Liver (tissue), 9 donors: ENCODE measurements around the gene TSC1. TPM values are rescaled to one million over a fixed set of nuclear protein-coding genes. Genes with fewer than 3 reads are reported as not detected.

ENCODE experiments used
- DNase-seq: peaks from one replicate; pipeline ENCODE4 v3.0.0-alpha.2; 2017; ENCODE audit warnings: low spot score
- H3K27ac ChIP-seq, 2 donors: one replicate each; pipeline ENCODE4 v1.7.0; 2013; ENCODE audit warnings: inconsistent platforms in 2 of 2, low read length in 2 of 2, control low read depth in 1 of 2, low read depth in 1 of 2, mild to moderate bottlenecking in 1 of 2
- H3K27me3 ChIP-seq, 4 donors: one replicate each; pipeline versions ENCODE4 v1.6.1 to v1.7.0; 2013; ENCODE audit warnings: low read length in 3 of 4, inconsistent platforms in 1 of 4, mild to moderate bottlenecking in 1 of 4, moderate library complexity in 1 of 4; ENCODE audit not compliant: control insufficient read depth in 4 of 4, insufficient read depth in 4 of 4
- H3K36me3 ChIP-seq, 4 donors: one replicate each; pipeline versions ENCODE4 v1.6.1 to v1.7.0; 2013; ENCODE audit warnings: low read length in 3 of 4, mild to moderate bottlenecking in 3 of 4, low read depth in 1 of 4, moderate library complexity in 1 of 4; ENCODE audit not compliant: control insufficient read depth in 4 of 4, insufficient read depth in 3 of 4
- H3K4me1 ChIP-seq, 4 donors: one replicate each; pipeline versions ENCODE4 v1.6.1 to v1.7.0; 2013; ENCODE audit warnings: low read length in 3 of 4, mild to moderate bottlenecking in 3 of 4, moderate library complexity in 1 of 4; ENCODE audit not compliant: control insufficient read depth in 4 of 4, insufficient read depth in 4 of 4
- H3K4me3 ChIP-seq, 3 donors: one replicate each; pipeline versions ENCODE4 v1.6.1 to v1.7.0; 2013; ENCODE audit warnings: low read length in 3 of 3, control low read depth in 1 of 3, low read depth in 1 of 3, mild to moderate bottlenecking in 1 of 3
- H3K9ac ChIP-seq, 2 donors: one replicate each; pipeline ENCODE4 v1.7.0; 2013; ENCODE audit warnings: low read length in 2 of 2, mild to moderate bottlenecking in 2 of 2, moderate library complexity in 2 of 2, control low read depth in 1 of 2, low read depth in 1 of 2
- H3K9me3 ChIP-seq, 4 donors: one replicate each; pipeline versions ENCODE4 v1.6.1 to v1.7.0; 2013; ENCODE audit warnings: low read length in 3 of 4; ENCODE audit not compliant: control insufficient read depth in 4 of 4
- ATF3 ChIP-seq: IDR thresholded peaks from 2 replicates; pipeline ENCODE4 v1.6.1; 2016; ENCODE audit warnings: antibody characterized with exemption
- EGR1 ChIP-seq, 2 donors: IDR thresholded peaks; 2 replicates each; pipeline ENCODE4 v1.6.1; 2016 to 2018; ENCODE audit warnings: antibody characterized with exemption in 2 of 2, low read depth in 2 of 2
- FOXA1 ChIP-seq: IDR thresholded peaks from 2 replicates; pipeline ENCODE4 v1.6.1; 2016; ENCODE audit warnings: antibody characterized with exemption
- FOXA2 ChIP-seq: IDR thresholded peaks from 2 replicates; pipeline ENCODE4 v1.6.1; 2016; ENCODE audit warnings: antibody characterized with exemption
- GABPA ChIP-seq, 2 donors: IDR thresholded peaks in 1 of 2; conservative IDR thresholded peaks in 1 of 2; 2 replicates each; pipeline ENCODE4 v1.6.1; 2016; ENCODE audit warnings: antibody characterized with exemption in 2 of 2, mild to moderate bottlenecking in 1 of 2, moderate library complexity in 1 of 2
- HNF4A ChIP-seq, 2 donors: conservative IDR thresholded peaks; 2 replicates each; pipeline ENCODE4 v1.6.1; 2016; ENCODE audit warnings: antibody characterized with exemption in 2 of 2, mild to moderate bottlenecking in 2 of 2
- HNF4G ChIP-seq: IDR thresholded peaks from 2 replicates; pipeline ENCODE4 v1.6.1; 2016; ENCODE audit warnings: antibody characterized with exemption
- MAX ChIP-seq: IDR thresholded peaks from 2 replicates; pipeline ENCODE4 v1.6.1; 2016; ENCODE audit warnings: antibody characterized with exemption
- NR2F2 ChIP-seq: IDR thresholded peaks from 2 replicates; pipeline ENCODE4 v1.6.1; 2016; ENCODE audit warnings: antibody characterized with exemption
- RAD21 ChIP-seq, 2 donors: IDR thresholded peaks; 2 replicates each; pipeline ENCODE4 v1.6.1; 2016; ENCODE audit warnings: antibody characterized with exemption in 2 of 2, mild to moderate bottlenecking in 2 of 2
- REST ChIP-seq: IDR thresholded peaks from 2 replicates; pipeline ENCODE4 v1.6.1; 2016; ENCODE audit warnings: antibody characterized with exemption, mild to moderate bottlenecking
- RXRA ChIP-seq, 2 donors: IDR thresholded peaks; 2 replicates each; pipeline ENCODE4 v1.6.1; 2017 to 2018; ENCODE audit warnings: antibody characterized with exemption in 2 of 2, mild to moderate bottlenecking in 1 of 2
- TAF1 ChIP-seq: conservative IDR thresholded peaks from 2 replicates; pipeline ENCODE4 v1.6.1; 2016; ENCODE audit warnings: antibody characterized with exemption, mild to moderate bottlenecking
- ZBTB33 ChIP-seq: IDR thresholded peaks from 2 replicates; pipeline ENCODE4 v1.6.1; 2016; ENCODE audit warnings: antibody characterized with exemption
- WGBS: extraction: QIAGEN DNeasy Blood & Tissue Kit; methylation state at CpG from one replicate; pipeline ENCODE4 v1.1.7; 2013; 5-methylcytosine and 5-hydroxymethylcytosine counted together
- polyA plus RNA-seq, 2 donors: library from polyadenylated mRNA; stranded (reverse) in 1 of 2; unstranded in 1 of 2; fragments of 200-250 nt in 1 of 2; fragments of >200 nt in 1 of 2; fragmentation: Nextera tagmentation in 1 of 2; extraction: Ambion mirVana in 1 of 2; gene quantifications; one replicate each; pipeline versions ENCODE4 v1.2.1 to v1.2.3, GENCODE V29; 2013 to 2015
- total RNA-seq, 2 donors: library from RNA; depleted of rRNA; stranded (reverse); fragments of >200 nt; gene quantifications; one replicate each; pipeline ENCODE4 v1.2.3, GENCODE V29; 2014
- donor health status: healthy.
- donor health status: healthy.
- donor health status: healthy.
- donor health status: healthy.
- donor health status: healthy.

Gene TSC1
- total and polyA plus RNA-seq, 4 donors, result 4.6 to 33.5 (median 15.6) TPM

- H3K4me3 ChIP-seq, result no peak overlapping the region
- TF ChIP-seq HNF4A (conservative IDR thresholded peaks at IDR 0.05) (no peak), GABPA (IDR thresholded peaks at IDR 0.05 in 1 of 2, conservative IDR thresholded peaks at IDR 0.05 in 1 of 2) (no peak), TAF1 (no peak), REST (no peak), EGR1 (IDR thresholded peaks at IDR 0.05; ENCODE audit: low read depth in 2 of 2) (no peak), FOXA1 (no peak), ATF3 (no peak), NR2F2 (no peak), RXRA (IDR thresholded peaks at IDR 0.05) (no peak), HNF4G (no peak), MAX (no peak), FOXA2 (no peak)
- H3K4me1 ChIP-seq, result peaks cover 0 to 13% (median 2%) of the 10 kb centered on the region in 4 donors
- DNase-seq, result no peak
- H3K9me3 ChIP-seq, result no peaks in the 10 kb centered on the region
- H3K36me3 ChIP-seq, result no peaks in the 10 kb centered on the region
- 87% methylated on average over 7 of the region's 7 CpGs for WGBS
- no peak overlapping the region for H3K27ac ChIP-seq
- H3K27me3 ChIP-seq, result no peaks in the 10 kb centered on the region
- H3K9ac ChIP-seq, result no peak overlapping the region
Observed at GRCh38 chr9:132880324-132880661, 64.1 kb downstream of the TSC1 start.

GRCh38 chr9:132879457-132880323 lies 64.7 kb downstream of the TSC1 start:
- H3K9ac ChIP-seq, result no peak overlapping the region
- no peak for DNase-seq
- H3K36me3 ChIP-seq, result no peaks in the 10 kb centered on the region
- H3K4me3 ChIP-seq, result no peak overlapping the region
- 90% methylated on average over 6 of the region's 6 CpGs for WGBS
- peaks cover 0 to 13% (median 2%) of the 10 kb centered on the region in 4 donors for H3K4me1 ChIP-seq
- no peak overlapping the region for H3K27ac ChIP-seq
- H3K9me3 ChIP-seq, result no peaks in the 10 kb centered on the region
- H3K27me3 ChIP-seq, result no peaks in the 10 kb centered on the region
- no peak for TF ChIP-seq REST
- TF ChIP-seq RAD21 (IDR thresholded peaks at IDR 0.05), result no peak
- no peak for TF ChIP-seq GABPA (IDR thresholded peaks at IDR 0.05 in 1 of 2, conservative IDR thresholded peaks at IDR 0.05 in 1 of 2)
- no peak for TF ChIP-seq FOXA2
- TF ChIP-seq ZBTB33, result no peak
- TF ChIP-seq NR2F2, result no peak
